ENCODE results near the gene VIT. TPM values are rescaled to one million over a fixed set of nuclear protein-coding genes. Genes with fewer than 3 reads are reported as not detected.

VIT gene
- total RNA-seq, 4 donors from 2014 or later, result 17.0 to 32.3 (median 28.7) TPM

DNA sequence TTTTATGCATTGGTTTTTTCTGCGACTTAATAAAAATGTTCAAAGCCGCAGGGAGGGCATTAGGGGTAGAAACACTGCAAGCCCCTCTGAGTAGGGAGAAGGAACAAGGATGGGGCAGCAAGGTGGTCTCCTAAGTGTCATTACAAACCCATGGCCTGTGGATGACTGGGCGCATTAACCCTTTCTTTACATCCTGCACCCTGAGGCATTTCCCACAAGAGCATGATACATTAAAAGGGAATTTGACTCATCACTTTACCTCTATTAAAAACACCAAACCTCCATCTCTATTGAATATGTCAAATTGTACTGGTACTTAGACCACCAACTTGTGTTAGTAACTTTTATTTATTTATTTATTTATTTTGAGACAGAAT, 112.5 kb downstream of the VIT start:
- Histone ChIP-seq H3K4me3 (no peak overlapping the region), H3K9me3 (no peaks in the 10 kb centered on the region), H3K36me3 (no peaks in the 10 kb centered on the region), H3K27ac (replicated peaks in 1 of 4) (no peak overlapping the region), H3K27me3 (peaks cover 0 to 6% (median 0%) of the 10 kb centered on the region in 4 donors), H3K4me1 (no peaks in the 10 kb centered on the region)
- intact Hi-C loops (cut with DNase I), result no loop called here
- 91% methylated on average over 3 of the region's 3 CpGs for WGBS
- peak; percentile 74 for DNase-seq (ENCODE audit: extremely low spot score)
- TF ChIP-seq EP300 (IDR thresholded peaks at IDR 0.05) (no peak), POLR2AphosphoS5 (IDR thresholded peaks at IDR 0.05) (no peak), POLR2A (IDR thresholded peaks at IDR 0.05; ENCODE audit: low read depth) (no peak)
- TF ChIP-seq, protein P1, sequence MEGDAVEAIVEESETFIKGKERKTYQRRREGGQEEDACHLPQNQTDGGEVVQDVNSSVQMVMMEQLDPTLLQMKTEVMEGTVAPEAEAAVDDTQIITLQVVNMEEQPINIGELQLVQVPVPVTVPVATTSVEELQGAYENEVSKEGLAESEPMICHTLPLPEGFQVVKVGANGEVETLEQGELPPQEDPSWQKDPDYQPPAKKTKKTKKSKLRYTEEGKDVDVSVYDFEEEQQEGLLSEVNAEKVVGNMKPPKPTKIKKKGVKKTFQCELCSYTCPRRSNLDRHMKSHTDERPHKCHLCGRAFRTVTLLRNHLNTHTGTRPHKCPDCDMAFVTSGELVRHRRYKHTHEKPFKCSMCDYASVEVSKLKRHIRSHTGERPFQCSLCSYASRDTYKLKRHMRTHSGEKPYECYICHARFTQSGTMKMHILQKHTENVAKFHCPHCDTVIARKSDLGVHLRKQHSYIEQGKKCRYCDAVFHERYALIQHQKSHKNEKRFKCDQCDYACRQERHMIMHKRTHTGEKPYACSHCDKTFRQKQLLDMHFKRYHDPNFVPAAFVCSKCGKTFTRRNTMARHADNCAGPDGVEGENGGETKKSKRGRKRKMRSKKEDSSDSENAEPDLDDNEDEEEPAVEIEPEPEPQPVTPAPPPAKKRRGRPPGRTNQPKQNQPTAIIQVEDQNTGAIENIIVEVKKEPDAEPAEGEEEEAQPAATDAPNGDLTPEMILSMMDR (IDR thresholded peaks at IDR 0.05), result no peak

- 91% methylated on average over 5 of the region's 5 CpGs for WGBS
- peak; percentile 68 for DNase-seq (ENCODE audit: extremely low spot score)
- no peak for TF ChIP-seq POLR2A (IDR thresholded peaks at IDR 0.05; ENCODE audit: low read depth)
- TF ChIP-seq POLR2AphosphoS5 (IDR thresholded peaks at IDR 0.05), result no peak
- TF ChIP-seq, protein P1 (IDR thresholded peaks at IDR 0.05), result no peak
- no peak for TF ChIP-seq EP300 (IDR thresholded peaks at IDR 0.05)
- H3K9me3 ChIP-seq, result no peaks in the 10 kb centered on the region
- no peaks in the 10 kb centered on the region for H3K4me1 ChIP-seq
- H3K27ac ChIP-seq (replicated peaks in 1 of 4), result no peak overlapping the region
- H3K36me3 ChIP-seq, result no peaks in the 10 kb centered on the region
- peaks cover 0 to 6% (median 0%) of the 10 kb centered on the region in 4 donors for H3K27me3 ChIP-seq
- H3K4me3 ChIP-seq, result no peak overlapping the region
- intact Hi-C loops (cut with DNase I), result no loop called here
Observed at GRCh38 chr2:36811071-36811470, 114.6 kb downstream of the VIT start.

DNA sequence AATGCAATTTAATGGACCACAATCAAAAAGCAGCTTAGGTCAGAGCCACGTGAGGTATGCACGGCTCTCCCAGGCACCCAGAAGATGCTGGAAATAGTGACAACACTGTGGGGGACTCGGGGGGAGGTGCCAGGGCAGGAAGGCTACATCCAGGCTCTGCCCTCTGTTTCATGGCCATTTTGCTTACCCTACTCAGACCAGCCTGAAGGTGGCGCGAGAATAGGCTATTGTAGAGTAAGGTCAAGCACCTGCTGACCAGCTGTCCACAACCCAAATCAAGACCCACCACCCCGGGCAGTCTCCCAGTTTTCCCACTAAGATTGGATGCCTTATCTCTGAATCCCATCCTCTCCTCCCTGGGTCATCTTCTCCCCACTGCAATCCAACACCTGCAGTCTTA, 115.7 kb downstream of the VIT start:
- 60% methylated on average over 6 of the region's 6 CpGs for WGBS
- H3K27ac ChIP-seq (replicated peaks in 1 of 4), result no peak overlapping the region
- H3K4me3 ChIP-seq, result no peak overlapping the region
- no peaks in the 10 kb centered on the region for H3K36me3 ChIP-seq
- peak; percentile 89 for DNase-seq (ENCODE audit: extremely low spot score)
- no peaks in the 10 kb centered on the region for H3K9me3 ChIP-seq
- intact Hi-C loops (cut with DNase I), result no loop called here
- H3K4me1 ChIP-seq, result no peaks in the 10 kb centered on the region
- no peak for TF ChIP-seq EP300 (IDR thresholded peaks at IDR 0.05)
- TF ChIP-seq POLR2AphosphoS5 (IDR thresholded peaks at IDR 0.05), result no peak
- TF ChIP-seq POLR2A (IDR thresholded peaks at IDR 0.05; ENCODE audit: low read depth), result no peak
- TF ChIP-seq, protein P1 (IDR thresholded peaks at IDR 0.05), result no peak
- peaks cover 0 to 6% (median 0%) of the 10 kb centered on the region in 4 donors for H3K27me3 ChIP-seq

DNA sequence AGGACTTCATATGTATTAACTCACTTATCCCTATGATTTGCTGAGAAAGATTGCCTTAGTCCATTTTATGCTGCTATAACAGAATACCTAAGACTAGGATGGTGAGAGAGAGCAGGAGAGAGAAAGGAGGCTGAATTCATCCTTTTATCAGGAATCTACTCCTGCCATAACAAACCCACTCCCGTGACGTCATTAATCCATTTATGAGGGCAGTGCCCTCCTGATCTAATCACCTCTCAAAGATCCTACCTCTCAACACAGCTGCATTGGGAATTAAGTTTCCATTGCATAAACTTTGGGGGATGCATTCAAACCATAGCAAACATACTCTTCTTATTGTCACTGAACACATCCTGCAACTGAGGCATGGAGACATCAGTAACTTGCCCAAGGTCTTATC, 122.0 kb downstream of the VIT start:
- no peaks in the 10 kb centered on the region for H3K4me1 ChIP-seq
- no peaks in the 10 kb centered on the region for H3K27me3 ChIP-seq
- H3K27ac ChIP-seq (replicated peaks in 1 of 4), result no peak overlapping the region
- no peak overlapping the region for H3K4me3 ChIP-seq
- H3K36me3 ChIP-seq, result no peaks in the 10 kb centered on the region
- intact Hi-C loops (cut with DNase I), result no loop called here
- WGBS, result 76% methylated on average over 2 of the region's 2 CpGs
- TF ChIP-seq POLR2AphosphoS5 (IDR thresholded peaks at IDR 0.05) (no peak), POLR2A (IDR thresholded peaks at IDR 0.05; ENCODE audit: low read depth) (no peak), EP300 (IDR thresholded peaks at IDR 0.05) (no peak)
- H3K9me3 ChIP-seq, result no peaks in the 10 kb centered on the region
- no peak for DNase-seq (ENCODE audit: extremely low spot score)

DNA sequence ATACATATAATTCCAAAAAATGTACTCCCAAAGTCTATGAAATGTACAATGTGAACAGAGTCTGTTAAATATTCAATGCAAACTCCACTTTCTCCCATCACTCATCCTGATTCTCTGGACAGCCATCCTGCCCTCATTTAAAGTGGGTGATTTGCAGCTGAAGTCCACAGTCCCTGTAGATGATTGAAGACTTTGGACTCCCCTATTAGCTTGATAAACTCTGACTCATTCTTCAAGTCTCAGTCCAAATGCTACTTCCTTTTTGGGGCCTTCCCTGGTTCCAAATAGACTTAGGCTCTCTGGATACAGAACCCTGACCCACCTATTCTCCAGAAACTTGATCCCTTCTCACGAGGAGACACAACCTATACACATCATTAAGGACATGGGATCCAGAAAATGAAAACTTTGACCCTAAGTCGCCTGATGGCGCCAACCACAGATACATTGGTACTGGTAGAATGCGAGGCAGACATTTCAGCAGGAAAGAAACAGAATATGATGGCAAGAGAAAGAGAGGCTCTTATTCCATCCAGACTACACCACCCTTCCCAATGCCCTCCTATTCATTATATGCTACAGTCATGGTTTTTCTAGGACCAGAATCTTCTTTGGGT, 122.7 kb downstream of the VIT start:
- Histone ChIP-seq H3K4me3 (no peak overlapping the region), H3K9me3 (no peaks in the 10 kb centered on the region), H3K4me1 (no peaks in the 10 kb centered on the region), H3K36me3 (no peaks in the 10 kb centered on the region), H3K27me3 (no peaks in the 10 kb centered on the region), H3K27ac (replicated peaks in 1 of 4) (no peak overlapping the region)
- TF ChIP-seq, protein P1 (IDR thresholded peaks at IDR 0.05), result no peak
- TF ChIP-seq POLR2AphosphoS5 (IDR thresholded peaks at IDR 0.05) (no peak), EP300 (IDR thresholded peaks at IDR 0.05) (no peak), POLR2A (IDR thresholded peaks at IDR 0.05; ENCODE audit: low read depth) (no peak)
- intact Hi-C loops (cut with DNase I), result no loop called here
- no peak for DNase-seq (ENCODE audit: extremely low spot score)
- WGBS, result 71% methylated on average over 4 of the region's 4 CpGs

Data from esophagus muscularis mucosa (tissue), 4 donors.